HepG2 (cell line): ENCODE data around the gene STUM.

Source experiments
- GTF2F1 ChIP-seq: fragments of 150-350 bp; IDR thresholded peaks from 2 replicates; pipeline ENCODE4 v1.6.1; 2014; ENCODE audit warnings: low read length
- HCFC1 ChIP-seq: fragments of 150-350 bp; IDR thresholded peaks from 2 replicates; pipeline ENCODE4 v1.6.1; 2014; ENCODE audit warnings: low read depth, low read length
- MBD4 ChIP-seq: IDR thresholded peaks from 2 replicates; pipeline ENCODE4 v1.6.1; 2012; ENCODE audit warnings: low read length, inconsistent platforms, borderline replicate concordance
- RELA ChIP-seq: sonication (generic); formaldehyde crosslinking; IDR thresholded peaks from 2 replicates; pipeline ENCODE4 v1.4.0; 2020; ENCODE audit warnings: missing genetic modification reagents
- TF ChIP-seq, protein P1 (sequence below): IDR thresholded peaks from 2 replicates; pipeline ENCODE4 v1.6.1; 2012; ENCODE audit warnings: low read length, improper control_type of control experiment
- TF ChIP-seq, protein P2 (sequence below): sonication (generic); formaldehyde crosslinking; IDR thresholded peaks from 2 replicates; pipeline ENCODE4 v1.5.0; 2020; ENCODE audit warnings: mild to moderate bottlenecking, missing genetic modification reagents, moderate library complexity

DNA sequence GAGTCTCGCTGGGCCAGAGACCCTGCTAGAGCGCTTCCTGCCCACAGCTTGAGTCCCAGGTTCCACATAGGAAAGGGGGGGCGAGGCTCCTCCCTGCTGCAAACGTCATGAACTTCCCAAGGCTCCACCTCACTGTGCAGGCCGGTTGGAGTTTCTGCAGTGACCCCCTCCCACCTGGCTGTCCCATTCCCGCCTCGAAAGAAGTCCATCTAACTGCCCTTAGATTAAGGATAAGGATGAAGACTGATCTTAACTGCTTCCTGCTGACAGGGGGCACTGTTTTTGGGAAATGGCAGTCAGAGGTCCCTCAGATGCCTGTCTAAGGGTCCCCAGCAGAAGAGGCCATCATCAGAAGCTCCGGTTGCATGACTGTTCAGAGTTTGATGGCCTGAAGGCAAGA, 62.7 kb downstream of the STUM start:
- TF ChIP-seq, protein P1, sequence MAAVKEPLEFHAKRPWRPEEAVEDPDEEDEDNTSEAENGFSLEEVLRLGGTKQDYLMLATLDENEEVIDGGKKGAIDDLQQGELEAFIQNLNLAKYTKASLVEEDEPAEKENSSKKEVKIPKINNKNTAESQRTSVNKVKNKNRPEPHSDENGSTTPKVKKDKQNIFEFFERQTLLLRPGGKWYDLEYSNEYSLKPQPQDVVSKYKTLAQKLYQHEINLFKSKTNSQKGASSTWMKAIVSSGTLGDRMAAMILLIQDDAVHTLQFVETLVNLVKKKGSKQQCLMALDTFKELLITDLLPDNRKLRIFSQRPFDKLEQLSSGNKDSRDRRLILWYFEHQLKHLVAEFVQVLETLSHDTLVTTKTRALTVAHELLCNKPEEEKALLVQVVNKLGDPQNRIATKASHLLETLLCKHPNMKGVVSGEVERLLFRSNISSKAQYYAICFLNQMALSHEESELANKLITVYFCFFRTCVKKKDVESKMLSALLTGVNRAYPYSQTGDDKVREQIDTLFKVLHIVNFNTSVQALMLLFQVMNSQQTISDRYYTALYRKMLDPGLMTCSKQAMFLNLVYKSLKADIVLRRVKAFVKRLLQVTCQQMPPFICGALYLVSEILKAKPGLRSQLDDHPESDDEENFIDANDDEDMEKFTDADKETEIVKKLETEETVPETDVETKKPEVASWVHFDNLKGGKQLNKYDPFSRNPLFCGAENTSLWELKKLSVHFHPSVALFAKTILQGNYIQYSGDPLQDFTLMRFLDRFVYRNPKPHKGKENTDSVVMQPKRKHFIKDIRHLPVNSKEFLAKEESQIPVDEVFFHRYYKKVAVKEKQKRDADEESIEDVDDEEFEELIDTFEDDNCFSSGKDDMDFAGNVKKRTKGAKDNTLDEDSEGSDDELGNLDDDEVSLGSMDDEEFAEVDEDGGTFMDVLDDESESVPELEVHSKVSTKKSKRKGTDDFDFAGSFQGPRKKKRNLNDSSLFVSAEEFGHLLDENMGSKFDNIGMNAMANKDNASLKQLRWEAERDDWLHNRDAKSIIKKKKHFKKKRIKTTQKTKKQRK = no peak
- TF ChIP-seq HCFC1 (no peak), RELA (CRISPR knock-in tag) (no peak), MBD4 (no peak), GTF2F1 (no peak)
- TF ChIP-seq, protein P2, sequence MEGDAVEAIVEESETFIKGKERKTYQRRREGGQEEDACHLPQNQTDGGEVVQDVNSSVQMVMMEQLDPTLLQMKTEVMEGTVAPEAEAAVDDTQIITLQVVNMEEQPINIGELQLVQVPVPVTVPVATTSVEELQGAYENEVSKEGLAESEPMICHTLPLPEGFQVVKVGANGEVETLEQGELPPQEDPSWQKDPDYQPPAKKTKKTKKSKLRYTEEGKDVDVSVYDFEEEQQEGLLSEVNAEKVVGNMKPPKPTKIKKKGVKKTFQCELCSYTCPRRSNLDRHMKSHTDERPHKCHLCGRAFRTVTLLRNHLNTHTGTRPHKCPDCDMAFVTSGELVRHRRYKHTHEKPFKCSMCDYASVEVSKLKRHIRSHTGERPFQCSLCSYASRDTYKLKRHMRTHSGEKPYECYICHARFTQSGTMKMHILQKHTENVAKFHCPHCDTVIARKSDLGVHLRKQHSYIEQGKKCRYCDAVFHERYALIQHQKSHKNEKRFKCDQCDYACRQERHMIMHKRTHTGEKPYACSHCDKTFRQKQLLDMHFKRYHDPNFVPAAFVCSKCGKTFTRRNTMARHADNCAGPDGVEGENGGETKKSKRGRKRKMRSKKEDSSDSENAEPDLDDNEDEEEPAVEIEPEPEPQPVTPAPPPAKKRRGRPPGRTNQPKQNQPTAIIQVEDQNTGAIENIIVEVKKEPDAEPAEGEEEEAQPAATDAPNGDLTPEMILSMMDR = no peak
